NCI-H1092 (cell line): ENCODE data around the gene GRK6.
"Not testable (repeated sequence)": the region's sequence is repeated elsewhere in the genome, so short reads cannot be mapped to it uniquely, and the experiment has no call there.

ENCODE experiments used
- DNase-seq: peaks from one replicate; lab custom pipeline; 2025; lab: John Stamatoyannopoulos, UW

Gene GRK6

DNA sequence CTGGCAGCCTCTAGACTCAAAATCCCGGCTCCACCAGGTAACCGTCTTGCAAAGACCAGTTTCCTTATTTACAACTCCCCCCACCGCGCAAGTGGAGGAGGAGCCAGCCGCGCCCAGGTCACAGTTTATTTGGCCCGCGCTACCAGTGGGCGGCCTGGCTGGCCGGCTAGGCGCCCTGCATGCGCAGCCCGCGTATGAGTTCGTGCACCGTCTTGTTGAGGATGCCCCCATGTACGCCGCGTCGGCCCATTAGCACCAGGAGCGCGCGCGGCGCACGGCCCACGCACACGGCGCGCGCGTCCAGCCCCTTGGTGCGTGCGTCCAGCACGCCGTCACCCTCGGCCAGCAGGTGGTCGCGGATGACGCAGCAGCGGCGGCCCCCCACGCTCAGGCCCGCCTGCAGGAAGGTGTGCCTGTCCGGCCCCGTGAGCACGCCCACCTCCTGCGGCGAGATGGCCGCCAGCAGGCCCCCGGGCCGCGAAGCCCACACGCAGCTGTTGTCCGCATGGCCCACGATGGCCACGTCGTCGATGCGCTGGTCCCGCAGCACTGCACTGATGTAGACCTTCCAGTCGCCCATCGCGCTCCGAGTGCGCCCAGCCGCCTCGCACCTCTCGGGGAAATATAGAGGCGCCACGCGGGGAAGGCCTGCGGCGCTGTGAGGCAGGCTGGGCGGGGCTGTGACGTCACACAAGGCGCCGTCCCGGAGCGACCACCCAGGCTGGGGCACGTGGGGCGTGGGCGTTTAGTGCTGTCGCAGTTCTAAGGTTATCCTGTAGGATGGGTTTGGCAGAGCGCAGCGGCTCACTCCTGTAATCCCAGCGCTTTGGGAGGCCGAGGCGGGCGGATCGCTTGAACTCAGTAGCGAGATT, 26.2 kb upstream of the GRK6 start, which contains the start of gene PFN3:
TSS of gene PFN3 (minus strand) at position 665 of the 872 bp plus-strand sequence. CDS start at position 580, 85 bp downstream.
- no peak for DNase-seq

DNA sequence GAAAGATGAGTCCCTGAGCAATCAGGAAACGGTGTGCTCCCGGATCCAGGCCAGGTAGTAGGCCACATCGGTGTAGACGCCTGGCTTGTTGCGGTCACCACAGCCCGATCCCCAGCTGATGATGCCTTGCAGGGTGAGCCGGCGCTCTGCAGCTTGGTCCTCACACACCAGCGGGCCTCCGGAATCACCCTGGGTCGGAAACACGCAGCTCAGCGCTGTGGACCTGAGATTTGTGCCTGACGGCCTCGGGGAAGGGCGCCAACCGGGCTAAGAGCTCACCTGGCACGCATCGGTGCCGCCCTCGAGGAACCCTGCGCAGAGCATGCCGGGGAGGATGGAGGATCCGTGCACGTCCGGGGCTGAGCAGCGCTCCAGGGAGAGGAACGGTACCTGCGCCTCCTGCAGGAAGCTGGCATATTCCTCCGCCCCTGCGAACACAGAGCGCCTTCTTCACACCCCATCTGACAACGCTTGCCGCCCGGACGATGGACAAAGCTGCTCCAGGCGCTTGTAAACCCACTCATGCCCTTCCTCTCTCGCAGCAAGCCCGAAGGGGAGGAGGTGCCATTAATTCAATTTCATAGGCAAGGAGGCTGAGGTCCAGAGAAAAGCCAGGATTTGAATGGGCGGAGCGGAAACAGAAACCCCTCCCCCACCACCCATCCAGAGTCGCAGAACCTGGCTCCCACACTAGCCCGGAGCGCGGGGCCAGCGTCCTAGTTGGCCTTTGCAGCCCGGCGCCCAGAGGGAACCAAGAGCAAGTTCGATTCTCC, 24.0 kb upstream of the GRK6 start:
- DNase-seq = peak; percentile 63

DNA sequence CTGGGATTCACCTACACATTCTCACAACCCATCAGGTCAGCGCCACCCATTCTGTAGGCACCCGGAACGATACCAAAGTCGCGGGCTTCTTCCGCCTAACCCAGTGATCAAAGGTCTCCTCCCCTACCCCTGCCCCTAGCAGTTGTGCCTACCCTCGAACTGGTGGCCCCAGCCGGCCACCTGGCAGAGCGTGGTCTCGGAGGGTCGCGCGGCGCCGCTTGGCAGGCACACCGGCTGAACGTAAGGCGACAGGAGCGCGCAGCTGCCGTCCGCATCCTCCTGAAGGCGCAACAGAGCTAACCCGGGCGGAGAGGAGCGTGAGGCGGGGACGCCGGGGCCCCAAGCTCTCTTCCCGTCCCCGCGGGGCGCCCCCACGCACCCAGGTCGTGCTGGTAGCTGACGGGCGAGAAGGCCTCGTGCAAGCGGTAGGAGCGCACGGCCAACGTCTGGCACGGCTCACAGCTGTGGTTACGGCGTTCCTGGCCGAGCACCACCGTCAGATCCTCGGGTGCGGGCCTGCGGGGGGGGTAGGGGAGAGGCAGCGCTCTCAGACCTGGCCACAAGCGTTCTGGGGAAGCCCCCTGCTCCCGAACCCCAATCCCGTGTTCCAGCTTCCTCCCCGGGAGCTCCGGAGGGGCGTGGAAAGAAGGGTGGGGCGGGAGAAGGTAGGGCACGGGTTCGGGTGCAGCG, 23.2 kb upstream of the GRK6 start:
- DNase-seq = no peak

DNA sequence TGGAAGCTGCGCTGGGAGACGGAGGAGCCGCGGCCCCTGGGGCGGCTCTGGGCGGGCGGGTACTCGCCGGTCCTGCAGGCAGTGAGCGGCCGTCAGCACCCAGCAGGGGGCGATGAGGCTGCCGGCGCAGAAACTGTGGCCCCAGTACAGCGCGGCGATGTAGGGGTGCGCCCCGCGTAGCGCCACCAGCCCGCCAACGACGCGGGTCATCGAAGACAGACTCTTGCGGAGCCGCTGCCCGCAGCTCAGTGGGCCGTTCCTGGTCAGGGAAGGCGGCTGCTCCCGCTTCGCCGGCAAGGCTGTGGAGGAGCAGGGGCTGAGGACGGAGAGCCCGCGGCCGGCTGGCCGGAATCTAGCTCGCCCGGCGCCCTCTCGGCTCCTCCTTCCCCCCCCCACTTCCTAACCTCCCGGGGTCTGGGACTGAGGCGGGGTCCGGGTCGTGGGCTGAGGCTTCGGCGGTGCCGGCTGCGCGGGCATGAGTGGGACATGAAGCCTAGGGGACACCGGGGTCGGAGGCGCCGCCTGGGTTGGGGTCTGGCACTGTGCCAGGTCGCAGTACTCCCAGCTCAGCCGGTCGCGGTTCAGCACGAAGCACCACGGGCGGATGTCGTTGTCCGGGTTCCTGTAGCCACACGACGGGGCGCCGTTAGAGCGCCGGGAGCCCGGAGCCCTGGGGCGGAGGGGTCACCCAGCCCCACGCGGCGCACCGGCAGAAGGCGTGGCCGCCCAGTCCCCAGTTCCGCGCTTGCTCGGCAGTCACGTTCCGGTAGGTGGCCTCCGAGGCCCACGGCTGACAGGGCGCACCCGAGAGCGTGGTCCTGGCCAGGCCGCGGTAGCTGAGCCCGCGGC, 22.5 kb upstream of the GRK6 start:
- DNase-seq = peak; percentile 68

DNA sequence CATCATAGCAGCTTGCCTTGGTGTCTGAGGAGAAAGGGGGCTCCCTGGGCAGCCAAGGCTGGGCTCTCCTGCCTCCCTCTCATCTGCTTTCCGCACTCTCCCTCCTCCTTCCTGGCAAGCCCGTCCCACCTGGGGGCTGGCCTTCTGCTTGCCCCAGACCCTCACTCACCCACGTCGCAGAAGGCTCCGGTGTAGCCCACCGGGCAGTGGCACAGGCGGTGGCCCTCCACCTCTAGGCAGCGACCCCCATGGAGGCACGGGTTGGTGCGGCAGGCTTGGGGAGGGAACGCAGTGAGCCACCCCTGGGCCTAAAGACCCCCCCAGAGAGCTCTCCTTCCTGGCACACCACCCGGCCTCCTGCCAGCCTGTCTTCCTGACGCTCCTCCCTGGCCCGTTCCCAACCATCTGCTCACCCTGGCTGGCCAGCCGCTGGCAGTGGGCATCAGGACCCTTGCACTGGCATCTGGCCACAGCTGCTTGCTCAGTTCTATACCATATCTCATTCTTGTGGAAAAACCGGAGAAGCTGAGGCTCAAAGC, 21.8 kb upstream of the GRK6 start:
- no peak for DNase-seq

DNA sequence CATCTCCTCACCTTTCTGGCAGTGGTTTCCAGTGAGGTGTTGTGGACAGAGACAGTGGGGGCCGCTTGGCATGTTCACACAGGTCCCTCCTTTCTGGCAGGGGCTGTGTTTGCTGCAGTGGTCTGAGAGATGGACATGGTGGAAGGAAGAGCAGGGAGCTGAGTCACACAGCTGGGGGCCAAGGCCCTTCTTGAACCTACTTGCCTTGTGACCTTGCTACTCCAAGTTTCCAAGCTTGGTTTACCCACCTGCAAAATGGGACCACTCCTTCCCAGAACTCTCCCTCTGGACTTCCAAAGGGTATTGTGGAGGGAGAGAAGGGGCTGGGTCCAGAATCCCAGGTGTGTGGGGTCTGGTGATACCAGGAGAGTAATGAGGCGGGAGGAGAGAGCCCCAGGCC, 21.2 kb upstream of the GRK6 start:
- DNase-seq = no peak

DNA sequence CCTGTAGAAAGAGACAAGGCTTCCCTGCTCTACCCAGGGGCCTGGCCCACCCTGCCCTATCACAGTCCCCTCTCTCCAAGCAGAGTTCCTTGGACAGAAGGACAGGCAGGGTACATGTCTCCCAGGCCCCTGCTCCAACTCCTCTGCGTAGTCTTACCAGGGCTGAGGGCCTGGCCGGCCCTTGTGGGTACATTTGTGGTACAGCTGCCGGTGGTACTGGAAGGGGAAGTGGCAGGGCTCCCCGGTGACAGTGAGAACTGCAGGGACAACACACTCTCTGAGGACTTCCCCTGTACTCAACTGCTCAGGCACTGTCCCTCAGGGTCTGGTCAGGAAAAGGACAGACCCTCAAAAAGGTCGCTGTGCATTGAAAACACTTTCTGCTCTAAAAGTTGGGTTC, 20.7 kb upstream of the GRK6 start:
- DNase-seq = no peak

DNA sequence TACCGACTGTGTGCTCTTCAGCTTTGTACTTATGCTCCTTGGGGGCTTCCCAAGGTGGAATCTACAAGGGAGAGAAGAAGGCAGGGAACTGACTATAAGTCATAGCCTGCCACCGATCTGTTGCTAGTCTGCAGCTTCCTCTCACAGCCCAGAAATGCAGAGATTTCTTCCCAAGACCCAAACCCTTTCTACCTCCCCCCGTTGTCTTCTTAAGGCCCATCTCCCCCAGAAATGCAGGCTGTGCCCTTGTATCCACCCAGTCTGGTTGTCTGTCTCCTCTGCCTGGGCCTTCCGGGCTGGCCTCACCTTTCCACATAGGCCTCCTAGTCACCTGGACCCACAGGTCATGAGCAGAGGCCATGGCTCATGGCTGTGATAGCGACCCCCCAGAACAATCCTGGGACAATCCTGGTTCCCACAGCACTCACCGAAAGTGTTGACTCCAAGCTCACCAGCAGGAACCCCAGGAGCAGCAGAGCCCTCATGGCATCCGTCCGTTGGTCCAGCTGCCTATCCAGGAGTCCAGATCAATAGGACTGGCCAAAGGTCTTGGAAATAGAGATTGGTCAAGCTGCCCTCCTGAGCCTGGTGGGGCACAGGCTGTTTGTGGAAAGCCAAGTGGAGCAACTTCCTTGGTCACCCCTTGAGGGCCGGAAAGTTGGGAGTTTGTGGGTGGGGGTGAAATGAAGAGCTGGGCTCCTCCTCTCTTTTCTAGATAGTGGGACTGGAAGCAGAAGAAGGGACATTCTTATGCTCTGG, 17.3 kb upstream of the GRK6 start, which contains the start of gene F12:
TSS of gene F12 (minus strand) at position 522 of the 759 bp plus-strand sequence. CDS start at position 485, 37 bp downstream.
- DNase-seq = no peak

DNA sequence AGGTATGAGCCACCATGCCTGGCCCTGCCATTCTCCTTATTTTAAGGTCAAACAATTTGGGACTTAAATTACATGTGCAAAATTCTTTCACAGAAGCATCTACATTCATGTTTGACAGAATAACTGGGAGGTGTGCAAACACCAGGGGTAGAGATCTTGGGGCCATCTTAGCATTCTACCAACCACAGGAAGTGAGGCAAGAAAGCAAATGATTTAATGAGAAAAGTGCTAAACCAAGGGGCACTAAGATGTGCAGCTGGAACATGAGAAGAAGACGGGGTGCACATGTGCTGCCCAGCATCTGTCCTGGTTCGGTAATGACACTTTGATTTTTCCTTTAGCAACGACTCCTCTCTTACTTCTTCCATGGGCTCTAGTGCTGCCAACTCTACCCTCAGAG, 15.9 kb upstream of the GRK6 start:
- DNase-seq = no peak

DNA sequence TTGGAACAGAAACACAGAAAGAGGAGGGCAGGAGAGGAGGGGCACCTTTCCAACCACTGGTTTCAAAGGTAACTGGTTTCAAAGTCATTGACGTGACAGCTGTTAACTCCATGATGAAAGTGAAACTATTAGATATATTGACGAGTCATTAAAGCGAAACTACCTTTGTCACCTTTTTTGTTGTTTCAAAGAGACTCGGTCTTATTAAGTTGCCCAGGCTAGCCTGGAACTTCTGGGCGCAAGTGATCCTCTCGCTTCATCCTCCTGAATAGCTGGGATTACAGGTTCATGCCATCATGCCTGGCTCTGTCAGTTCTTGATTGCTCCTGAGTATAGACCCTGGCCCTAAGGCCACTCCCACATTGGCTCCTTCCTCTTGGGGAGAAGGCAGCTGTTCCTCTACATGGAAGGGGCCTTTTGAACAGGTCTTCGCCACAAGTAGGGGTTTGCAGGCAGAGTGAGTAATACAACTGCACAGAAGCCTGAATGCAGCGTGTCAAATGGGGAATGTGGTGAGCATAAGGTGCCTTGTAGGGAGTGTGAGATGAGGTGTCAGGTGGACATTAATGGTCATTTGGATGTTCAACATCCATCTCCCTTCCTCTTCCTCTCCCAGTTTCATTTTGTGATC, 13.8 kb upstream of the GRK6 start:
- DNase-seq = no peak

DNA sequence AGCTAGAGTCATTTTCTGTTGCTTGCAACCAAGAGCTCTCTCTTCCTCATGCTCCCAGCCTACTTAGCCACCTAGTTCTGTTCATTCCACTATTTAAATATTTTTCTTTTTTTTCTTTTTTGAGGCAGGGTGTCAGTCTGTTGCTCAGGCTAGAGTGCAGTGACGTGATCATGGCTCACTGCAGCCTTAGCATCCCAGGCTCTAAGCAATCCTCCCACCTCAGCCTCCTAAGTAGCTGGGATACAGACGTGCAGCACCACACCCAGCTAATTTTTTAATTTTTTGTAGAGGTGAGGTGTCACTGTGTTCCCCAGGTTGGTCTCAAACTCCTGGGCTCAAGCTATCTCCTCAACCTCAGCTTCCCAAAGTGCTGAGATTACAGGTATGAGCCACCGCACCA, 12.0 kb upstream of the GRK6 start:
- no peak for DNase-seq

DNA sequence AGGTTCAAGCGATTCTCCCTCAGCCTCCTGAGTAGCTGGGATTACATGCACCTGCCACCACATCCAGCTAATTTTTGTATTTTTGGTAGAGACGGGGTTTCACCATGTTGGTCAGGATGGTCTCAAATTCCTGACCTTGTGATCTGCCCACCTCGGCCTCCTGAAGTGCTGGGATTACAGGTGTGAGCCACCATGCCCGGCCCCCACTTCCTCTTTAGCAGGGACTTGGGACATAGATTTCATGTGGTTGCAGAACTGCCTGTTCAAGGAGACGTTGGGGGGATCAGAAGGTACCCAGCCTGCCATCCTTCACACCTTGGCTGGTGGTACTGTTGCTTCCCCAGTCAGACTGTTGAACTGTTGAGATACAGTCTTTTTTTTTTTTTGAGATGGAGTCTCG, 9.4 kb upstream of the GRK6 start:
- not testable (repeated sequence) for DNase-seq

DNA sequence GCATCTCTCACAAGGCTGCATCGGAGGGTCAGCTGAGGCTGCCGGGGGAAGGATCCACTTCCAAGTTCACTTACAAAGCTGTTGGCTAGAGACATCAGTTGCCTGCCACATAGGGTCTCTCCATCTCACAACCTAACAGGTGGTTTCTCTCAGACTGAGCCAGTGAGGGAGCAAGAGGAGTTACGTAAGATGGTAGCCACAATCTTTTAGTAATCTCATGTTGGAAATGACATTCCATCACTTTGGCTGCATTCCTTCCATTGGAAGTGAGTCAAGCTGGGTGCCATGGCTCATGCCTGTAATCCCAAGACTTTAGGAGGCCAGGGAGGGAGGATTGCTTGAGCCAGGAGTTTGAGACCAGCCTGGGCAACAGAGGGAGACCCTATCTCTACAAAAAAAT, 7.4 kb upstream of the GRK6 start:
- no peak for DNase-seq

DNA sequence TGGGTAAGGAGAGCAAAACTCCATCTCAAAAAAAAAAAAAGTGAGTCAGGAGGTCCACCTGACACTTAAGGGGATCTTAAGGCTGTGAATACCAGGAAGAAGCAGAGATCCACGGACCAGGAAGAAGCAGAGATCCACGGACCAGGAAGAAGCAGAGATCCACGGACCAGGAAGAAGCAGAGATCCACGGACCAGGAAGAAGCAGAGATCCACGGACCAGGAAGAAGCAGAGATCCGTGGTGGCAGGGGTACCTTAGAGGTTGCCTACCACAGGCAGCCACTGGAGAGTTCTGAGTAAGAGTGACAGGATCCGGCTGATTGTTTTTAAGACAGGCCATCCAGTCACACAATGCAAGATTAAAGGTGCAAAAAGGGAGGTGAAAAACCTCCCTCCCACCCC, 6.0 kb upstream of the GRK6 start:
- not testable (repeated sequence) for DNase-seq

DNA sequence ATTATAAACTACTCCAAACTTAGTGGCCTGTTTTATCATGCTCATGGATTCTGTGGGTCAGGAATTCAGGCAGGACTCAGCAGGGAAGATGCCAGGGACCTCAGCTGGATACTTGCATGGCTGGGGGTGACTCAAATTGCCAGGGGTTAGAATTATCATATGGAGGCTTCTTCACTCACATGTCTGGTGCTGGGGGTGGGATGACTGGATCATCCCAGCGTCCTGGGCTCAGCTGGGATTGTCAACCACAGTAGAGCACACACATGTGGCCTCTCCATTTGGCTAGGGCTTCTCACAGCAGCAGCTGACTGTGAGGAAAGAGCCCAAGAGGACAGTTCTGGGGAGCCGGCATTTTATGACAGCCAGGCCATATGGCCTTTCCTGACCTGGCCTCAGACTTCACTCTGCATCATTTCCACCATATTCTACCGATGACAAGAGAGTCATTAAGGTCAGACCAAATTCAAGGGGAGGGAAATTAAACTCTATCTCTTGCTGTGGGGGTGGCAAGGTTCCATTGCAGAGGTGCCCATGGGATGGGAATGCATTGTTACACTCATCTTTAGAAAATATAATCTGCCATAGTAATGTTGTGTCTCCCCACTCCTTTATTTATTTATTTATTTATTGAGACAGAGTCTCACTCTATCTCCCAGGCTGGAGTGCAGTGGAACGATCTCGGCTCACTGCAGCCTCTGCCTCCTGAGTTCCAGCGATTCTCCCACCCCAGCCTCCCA, 5.2 kb upstream of the GRK6 start:
- DNase-seq = no peak

DNA sequence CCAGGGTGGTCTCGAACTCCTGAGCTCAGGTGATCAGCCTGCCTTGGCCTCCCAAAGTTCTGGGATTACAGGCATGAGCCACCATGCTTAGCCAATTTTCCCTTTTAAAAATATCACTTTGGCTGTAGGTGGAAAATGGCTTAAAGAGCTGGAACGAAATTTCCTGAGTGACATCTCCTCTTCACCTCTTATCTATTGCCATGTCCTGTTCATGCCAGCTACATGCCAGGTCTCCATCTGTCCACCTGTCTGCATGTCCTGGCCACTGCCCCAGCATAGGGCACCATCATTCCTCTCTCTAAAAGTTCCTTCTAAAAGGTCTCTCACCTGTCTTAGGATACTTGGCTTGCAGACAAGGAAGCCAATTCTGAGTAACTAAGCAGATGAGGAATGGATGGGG, 2.8 kb upstream of the GRK6 start:
- DNase-seq = no peak

DNA sequence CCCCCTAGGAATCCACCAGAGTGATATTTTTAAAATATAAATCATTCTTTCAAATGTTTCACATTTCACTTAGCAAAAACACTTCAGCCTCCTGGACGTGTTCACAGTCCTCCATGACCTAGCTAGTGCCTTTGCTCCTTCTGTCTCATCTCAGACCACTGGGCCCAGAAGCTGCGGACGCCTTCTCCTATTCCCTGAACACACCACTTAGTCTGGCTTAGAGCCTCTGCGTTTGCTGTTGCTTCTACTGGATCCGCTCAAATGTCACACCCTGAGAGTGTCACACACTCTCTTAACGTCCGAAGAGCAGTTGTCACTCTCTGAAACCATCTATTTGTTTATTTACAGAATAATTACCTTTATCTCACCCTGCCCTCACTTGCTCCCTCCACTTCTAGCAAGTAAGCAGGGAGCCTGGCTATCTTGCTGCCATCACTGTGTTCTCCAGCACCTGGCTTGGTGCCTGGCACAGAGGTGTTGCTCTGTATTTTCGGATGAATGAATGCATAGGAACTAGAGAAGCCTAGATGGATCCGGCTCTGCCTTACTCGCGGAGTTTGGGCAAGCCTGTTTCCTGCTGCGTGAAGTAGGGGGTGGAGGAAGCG, 1.2 kb upstream of the GRK6 start:
- DNase-seq = no peak

DNA sequence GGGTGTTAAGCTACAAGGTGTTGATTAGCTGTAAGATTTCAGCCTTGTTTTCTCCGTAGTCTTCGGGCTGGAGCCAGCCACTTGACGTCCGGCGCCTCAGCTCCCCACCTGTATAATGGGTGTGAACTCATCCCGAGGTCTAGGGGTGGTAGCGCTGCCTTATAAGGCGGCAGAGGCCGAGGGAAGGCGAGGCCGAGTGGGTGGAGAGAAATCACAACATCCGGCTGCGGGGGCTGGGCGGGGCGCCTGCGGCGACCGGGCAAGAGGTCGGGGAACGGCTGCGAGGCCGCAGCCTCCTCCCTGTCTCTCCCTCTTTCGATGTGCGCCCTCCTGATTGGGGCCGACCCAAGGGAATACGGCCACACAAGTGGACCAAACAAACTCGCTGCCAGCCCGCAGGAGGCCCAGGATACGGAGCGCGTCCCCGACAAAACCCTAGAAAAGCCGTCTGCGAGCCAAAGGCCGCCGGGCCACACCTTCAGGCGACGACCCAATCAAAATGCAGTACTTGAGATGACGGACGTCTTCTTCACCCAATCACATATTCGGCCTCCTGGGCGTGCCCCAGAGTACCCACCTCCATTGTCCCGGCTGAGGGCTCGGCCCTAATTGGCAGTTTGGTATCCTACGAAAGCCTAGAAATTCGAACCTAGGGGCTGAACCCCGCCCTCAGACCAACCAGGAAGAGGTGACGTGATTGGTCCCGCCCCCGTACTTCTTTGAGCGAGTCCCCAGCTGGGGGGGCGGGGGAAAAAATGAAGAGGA, 493 bp upstream of the GRK6 start:
- DNase-seq = peak; percentile 98
